Stimulated activated CD4-positive, alpha-beta T cell treated with anti-CD3 and anti-CD28 coated beads, Interleukin-4, amount 100 ng/mL, for 4 hours (primary cell): ENCODE results near the gene DGKI.

Experiments
- DNase-seq, 2 experiments: peaks; one replicate each; pipeline ENCODE4 v3.0.0-alpha.2; 2020

The DGKI gene

DNA sequence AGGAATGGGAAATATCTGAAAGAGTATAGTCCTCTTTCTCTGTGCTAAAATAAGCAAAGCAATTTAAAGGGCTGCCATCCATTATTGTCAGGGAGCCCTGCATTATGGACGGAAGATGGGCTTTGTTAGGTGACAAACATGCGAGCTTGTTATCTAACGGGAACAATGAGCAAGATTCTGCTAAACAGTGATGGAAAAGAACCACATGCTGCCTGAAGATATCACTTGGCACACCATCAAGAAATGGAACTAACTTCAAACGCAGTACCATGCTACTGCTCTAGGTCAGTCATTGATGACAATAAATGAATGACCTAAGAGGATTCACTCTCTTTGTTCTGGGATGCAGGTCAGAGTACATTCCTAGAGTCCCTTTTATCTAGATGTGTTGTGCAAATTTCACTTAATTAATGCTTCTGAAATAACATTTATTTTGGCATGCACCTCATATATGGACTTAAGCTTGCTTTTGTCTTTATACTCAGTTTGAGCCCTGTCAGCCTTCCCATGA is 327.5 kb downstream of the DGKI start:
- DNase-seq: no peak

GRCh38 chr7:137513091-137513490 is 333.7 kb downstream of the DGKI start:
- DNase-seq: no peak

DNA sequence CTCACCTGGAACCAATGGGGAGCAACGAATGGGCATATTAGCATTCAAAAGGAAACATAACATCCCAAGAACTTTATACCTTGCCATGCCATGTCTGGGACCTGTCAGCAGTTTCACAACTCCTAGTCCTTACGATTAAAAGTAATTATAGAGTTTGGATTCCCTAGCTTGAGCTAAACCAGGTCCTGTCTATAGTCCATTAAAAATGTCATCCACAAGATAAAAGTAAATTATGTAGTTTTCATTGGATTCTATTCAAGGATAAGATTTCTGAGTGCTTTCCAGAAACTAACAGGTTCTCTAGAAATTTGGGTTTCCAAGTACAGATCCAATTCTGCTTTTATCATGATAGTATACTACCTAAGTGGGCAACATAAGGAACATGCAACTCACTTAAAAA is 339.7 kb downstream of the DGKI start:
- DNase-seq: no peak

DNA sequence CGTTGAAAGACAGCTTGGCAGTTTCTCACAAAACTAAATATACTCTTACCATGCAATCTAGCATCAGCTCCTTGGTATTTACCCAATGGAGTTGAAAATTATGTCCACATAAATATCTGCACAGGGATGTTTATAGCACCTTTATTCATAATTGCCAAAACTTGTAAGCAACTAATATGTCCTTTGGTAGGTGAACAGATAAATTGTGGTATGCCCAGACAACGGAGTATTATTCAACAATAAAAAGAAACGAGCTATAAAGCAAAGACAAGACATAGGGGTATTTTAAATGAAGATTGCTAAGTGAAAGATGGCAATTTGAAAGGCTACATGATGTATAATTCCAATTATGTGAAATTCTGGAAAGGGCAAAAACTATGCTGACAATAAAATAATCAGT is 340.7 kb downstream of the DGKI start:
- no peak for DNase-seq

DNA sequence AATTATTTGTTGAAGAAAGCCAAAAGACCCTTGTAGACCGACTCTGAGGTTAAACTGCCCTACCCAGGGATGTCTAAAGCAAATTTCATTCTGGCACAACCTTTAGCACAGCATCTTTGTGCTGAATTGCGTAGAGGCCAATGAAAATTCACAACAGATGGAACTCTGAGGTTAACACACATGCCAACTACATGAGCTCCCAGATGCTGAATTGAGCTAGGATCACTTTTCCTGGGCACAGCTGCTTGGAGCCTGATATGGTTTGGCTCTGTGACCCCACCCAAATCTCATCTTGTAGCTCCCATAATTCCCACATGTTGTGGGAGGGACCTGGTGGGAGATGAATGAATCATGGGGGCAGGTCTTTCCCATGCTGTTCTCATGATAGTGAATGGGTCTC is 345.2 kb downstream of the DGKI start:
- DNase-seq: no peak

GRCh38 chr7:137492889-137493288 is 353.9 kb downstream of the DGKI start:
- no peak for DNase-seq

DNA sequence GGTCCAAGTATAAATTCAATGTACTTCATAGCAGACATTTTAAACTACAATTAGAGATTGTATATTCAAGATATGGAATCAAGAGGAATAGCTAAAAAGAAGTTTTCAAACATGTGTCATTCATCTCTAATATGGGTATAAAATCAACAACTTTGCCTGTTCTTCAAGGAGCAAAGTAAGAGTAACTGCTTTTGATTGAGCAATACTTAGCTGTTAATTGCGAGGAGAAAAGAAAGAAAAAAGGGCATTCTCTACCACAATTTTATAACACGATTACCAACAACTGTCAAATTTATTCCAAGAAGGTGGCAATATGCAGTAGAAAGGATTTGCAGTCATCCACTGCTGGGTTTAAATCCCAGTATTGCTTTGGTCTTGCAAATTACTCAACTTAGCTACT is 356.9 kb downstream of the DGKI start:
- DNase-seq: no peak

DNA sequence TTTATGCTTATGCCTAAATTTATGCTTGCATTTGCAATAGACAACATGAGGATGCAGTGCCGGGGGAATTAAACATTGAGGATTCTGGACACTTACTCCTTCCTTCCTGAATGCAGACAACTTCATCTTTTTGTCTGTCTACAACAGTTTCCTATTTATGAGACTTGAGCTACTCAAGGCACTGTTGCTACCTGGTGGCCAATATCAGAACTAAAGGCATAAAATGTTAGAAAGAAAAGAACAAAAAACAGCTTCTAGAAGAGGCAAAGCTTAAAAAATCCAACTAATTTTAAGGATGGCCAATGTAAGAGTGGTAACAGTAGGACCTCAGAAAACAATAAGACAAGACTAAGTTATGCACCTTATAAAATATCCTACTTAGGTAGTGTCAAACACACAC is 358.7 kb downstream of the DGKI start:
- no peak for DNase-seq

DNA sequence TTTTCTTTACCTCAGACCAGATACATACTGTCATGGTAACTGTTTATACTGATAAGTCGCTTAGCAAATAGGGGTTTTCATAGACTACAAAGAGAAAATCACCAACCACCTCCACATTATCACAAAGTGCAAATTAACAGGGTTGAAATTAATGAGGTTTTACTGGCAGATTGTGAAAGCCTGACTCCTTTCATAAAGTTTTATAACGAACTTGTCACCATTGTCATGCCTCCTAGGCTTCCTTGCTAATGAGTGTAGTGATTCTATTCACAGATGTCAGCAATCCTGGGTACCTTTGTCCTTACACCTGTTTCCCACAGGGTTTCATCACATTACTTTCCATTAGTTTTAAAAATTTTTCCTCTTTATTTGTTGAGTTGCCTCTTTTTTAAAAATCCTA is 361.0 kb downstream of the DGKI start:
- DNase-seq: no peak

- no peak for DNase-seq
These were observed 362.4 kb downstream of the DGKI start for GRCh38 chr7:137484326-137484725.

GRCh38 chr7:137482466-137482865 is 364.3 kb downstream of the DGKI start:
- DNase-seq: no peak

GRCh38 chr7:137480824-137481365 is 365.9 kb downstream of the DGKI start:
- no peak for DNase-seq

DNA sequence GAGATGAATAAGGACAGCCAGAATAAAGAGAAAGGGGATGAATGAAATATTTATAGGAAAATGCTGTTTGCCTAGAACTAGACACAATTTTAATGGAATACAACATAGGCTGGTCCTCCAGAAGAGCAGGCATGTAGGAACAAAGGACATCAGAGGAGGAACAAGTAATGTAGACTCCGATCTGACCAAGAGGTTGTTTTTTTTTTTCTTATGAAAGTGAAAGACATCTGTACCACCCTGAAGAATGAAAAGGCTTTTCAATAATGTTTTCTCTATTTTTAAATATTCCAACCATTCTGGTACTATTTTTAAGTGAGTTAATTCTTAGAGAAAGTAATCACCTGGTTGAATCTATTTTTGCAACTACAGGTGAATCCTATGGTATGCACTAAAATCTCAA is 366.4 kb downstream of the DGKI start:
- no peak for DNase-seq

GRCh38 chr7:137476937-137477336 is 369.8 kb downstream of the DGKI start:
- DNase-seq: no peak

DNA sequence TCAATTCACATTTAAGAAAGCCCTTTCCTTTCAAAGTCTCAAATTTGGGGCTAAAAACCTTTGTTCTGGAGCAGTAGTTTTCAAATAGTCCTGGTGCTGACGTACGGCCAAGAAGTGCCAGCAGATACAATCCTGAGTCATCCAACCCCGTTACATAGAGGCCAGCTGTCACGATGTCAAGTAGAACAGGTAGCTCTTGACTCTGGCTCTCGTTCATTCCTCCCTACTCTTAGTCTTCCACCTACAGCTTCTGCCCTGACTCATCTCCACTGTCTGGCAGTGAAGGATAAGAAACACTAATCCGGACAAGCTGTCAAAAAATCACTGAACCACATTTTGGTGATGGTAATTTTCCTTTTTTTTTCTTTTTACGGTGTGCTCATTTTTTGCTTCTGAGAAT is 370.8 kb downstream of the DGKI start:
- no peak for DNase-seq

GRCh38 chr7:137474540-137475026 is 372.2 kb downstream of the DGKI start:
- no peak for DNase-seq

DNA sequence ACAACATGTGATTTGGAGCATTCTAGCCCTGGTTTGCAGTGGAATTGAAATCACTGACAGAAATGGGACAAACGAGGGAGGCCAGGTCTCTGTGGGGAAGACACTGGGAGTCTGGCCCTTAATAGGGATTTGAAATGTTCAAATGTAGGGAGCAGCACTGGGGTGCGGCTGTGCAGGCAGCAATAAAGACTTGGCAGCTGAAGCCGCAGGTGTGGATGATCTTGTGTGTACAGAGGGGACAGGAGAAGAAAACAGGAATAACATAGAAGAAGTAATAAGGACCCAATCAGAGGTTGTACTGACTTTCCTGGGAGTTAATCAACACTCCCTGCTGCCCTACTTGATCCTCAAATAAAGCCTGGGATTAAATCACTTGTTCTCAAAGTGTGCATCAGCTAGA is 375.6 kb downstream of the DGKI start:
- no peak for DNase-seq

GRCh38 chr7:137469858-137470257 is 376.9 kb downstream of the DGKI start:
- DNase-seq: no peak

DNA sequence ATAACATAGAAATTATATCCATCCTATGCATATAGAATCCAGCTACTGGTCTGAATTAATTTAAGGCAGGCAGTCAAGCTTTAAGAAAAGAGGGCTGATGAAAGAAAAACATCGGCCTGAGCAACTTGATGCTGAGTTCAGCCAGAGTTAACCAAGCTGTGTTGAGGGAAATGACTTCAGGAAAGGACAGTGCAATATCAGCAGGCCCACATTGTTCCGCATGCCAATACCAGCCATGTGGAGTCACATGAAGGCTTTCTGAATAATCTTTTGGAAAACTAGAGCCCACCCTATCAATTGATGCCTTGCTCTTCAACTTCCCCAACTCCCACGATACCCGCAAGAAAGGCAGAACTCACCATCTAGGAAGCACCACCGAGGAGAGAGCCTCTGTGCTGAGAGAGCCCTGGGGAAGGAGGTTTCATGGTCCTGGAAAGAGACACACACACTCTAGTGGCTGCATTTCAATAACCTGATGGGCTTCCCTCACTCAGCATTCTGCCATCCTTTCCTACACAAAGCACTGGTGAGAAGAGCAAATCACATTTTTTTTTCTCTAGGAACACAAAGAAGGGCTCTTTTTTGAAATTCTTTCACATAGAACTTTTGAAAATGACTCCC is 377.5 kb downstream of the DGKI start:
- no peak for DNase-seq

DNA sequence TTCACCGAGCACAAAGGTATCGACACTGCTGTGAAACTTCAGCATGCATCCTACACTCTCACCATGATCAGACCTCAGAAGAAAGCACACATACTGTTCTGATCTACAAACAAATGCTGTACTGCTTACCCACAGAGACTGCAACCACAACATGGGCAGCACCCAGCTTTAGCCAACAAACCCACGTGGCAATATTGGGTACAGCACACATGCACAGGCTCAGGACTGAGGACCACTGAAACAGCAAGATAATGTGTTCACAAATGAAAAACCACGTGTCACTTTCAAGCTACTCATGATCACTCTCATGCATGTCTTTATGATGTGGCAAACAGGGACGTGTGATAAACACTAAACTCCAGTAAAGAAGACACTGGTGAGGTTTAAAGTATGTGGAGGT is 383.9 kb downstream of the DGKI start:
- no peak for DNase-seq

DNA sequence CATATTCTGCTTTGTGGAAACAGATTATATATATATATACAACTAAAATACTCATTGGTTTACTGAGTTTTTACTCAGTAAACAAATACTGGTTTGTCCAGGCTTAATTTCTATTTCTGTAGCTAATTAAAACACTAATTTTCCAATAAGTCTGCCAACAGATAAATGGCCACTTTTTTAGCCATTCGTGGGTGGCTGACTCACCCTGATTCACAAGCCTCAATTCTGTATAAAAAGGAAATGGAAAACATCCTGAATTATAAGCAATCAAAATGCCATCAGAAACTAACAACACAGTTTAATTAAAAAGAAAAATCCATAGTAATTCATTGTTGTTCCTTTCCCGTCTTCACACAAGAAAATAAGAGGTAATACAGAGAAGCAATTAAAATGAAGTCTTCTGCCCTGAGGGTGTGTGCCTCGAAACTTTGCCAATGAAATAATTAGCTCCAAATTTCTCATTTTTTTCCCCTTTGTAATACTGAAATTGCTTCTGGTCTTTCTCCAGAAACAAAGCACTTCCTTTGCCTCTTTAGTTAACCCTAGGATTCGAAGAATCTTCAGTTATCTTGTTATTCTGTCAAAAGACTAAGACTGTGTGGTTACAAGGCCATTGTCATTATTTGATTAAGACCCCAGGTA is 384.6 kb downstream of the DGKI start:
- DNase-seq: no peak

DNA sequence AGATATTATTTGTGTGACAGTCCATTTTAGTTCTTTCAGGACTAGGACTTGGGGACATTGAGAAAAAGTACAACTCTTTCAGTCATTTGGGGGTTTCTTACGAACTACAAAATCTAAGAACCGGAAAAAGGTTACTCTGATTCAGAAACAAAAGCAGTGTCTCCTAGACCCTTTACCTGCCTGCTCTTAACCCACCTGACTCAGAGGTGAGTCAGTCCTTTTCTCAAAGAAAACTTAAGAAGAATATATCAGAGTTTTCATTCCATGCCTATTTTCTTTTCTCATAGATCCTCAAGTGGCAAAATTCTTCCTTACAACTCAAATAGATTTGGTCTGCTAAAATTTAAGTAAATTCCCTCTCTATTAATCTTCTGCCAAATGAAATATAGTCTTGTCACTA is 388.4 kb downstream of the DGKI start:
- DNase-seq: no peak

DNA sequence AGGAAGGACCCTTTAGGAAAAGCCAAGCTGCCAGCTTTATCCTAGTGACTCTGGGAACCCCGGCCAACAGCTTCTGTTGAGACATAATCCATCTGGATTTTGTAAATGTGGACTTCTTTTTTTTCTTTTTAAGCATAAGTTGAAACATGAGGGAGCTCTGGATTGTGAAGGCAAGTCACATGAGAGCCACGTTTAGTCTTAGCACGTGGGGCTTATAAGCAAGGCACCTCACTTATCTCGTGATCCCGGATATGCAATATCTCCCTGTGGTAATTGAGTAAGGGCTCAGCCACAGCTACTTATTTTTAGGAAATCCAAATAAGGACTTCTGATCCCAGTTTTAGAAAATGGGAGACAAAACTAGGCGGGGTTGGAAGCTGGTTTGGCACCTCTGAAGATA is 392.0 kb downstream of the DGKI start:
- DNase-seq: no peak

DNA sequence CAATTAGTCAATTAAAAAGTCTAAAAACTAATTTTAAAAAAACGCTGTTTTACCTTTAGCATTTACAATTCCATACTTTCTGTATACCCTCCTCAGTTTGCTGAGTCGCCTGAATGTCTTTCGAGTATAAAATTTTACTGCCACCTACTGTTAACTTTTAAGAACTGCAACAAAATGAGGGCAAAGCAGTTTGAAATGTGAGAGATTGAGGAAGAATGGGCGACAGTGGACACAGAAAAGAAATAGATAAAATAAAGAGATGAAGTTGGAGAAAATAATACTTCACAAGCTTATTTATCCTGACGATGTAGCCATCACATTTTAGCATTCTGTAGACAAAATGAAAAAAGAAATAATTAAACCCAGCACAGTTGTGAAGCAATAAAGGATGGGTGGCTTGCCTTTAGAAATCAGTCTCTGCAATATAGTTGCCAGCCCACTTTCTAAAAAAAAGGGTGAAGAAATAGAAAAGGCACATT is 392.5 kb downstream of the DGKI start:
- no peak for DNase-seq
